ENCODE data around the gene EIF4G1. TPM values are rescaled to one million over a fixed set of nuclear protein-coding genes. Genes with fewer than 3 reads are reported as not detected.

The EIF4G1 gene
- total RNA-seq, 1 experiment from 2014 or later, result 496 TPM

DNA sequence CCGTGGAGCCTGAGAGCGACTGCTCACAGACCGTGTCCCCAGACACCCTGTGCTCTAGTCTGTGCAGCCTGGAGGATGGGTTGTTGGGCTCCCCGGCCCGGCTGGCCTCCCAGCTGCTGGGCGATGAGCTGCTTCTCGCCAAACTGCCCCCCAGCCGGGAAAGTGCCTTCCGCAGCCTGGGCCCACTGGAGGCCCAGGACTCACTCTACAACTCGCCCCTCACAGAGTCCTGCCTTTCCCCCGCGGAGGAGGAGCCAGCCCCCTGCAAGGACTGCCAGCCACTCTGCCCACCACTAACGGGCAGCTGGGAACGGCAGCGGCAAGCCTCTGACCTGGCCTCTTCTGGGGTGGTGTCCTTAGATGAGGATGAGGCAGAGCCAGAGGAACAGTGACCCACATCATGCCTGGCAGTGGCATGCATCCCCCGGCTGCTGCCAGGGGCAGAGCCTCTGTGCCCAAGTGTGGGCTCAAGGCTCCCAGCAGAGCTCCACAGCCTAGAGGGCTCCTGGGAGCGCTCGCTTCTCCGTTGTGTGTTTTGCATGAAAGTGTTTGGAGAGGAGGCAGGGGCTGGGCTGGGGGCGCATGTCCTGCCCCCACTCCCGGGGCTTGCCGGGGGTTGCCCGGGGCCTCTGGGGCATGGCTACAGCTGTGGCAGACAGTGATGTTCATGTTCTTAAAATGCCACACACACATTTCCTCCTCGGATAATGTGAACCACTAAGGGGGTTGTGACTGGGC is 30.3 kb downstream of the EIF4G1 start:
- no TSS peak for BruUV-seq (replicated peaks)
- intact Hi-C loops (cut with micrococcal nuclease), result no loop called here
- Histone ChIP-seq H3K4me1 (ENCODE audit: control insufficient read depth in 1 of 2, insufficient read depth in 2 of 2, low read length in 2 of 2) (peaks cover 9 to 14% of the 10 kb centered on the region in 2 experiments), H3K4me3 (replicated peaks in 1 of 2; ENCODE audit: low read depth in 1 of 2, low read length in 2 of 2) (no peak overlapping the region), H4K20me1 (ENCODE audit: insufficient read depth) (no peaks in the 10 kb centered on the region), H3K9me2 (ENCODE audit: insufficient read depth) (no peaks in the 10 kb centered on the region), H3K4me2 (ENCODE audit: low read length) (no peak overlapping the region), H3K9me3 (ENCODE audit: control insufficient read depth in 1 of 2, insufficient read depth in 1 of 2, low read depth in 1 of 2, low read length in 2 of 2) (no peaks in the 10 kb centered on the region), H3K36me3 (ENCODE audit: control insufficient read depth in 1 of 2, insufficient read depth in 2 of 2, low read length in 2 of 2) (peaks cover 5 to 9% of the 10 kb centered on the region in 2 experiments; a peak in 2 of 4 replicates), H2AFZ (ENCODE audit: low read depth, low read length, poor library complexity, severe bottlenecking) (no peak overlapping the region), H3K9ac (ENCODE audit: low read length) (no peak overlapping the region), H3K79me2 (ENCODE audit: insufficient read depth, low read length) (no peaks in the 10 kb centered on the region), H3K27ac (ENCODE audit: low read depth, low read length) (no peak overlapping the region), H3K27me3 (ENCODE audit: insufficient read depth, low read length) (no peaks in the 10 kb centered on the region)
- POLR2A ChIA-PET, result interaction anchor here (0.6 to 0.7 kb wide), 2 partner anchors 17 to 27 kb away, joined by 3 to 6 read pairs; no protein-coding TSS in a partner anchor
- TF ChIP-seq SRF (IDR thresholded peaks at IDR 0.05; ENCODE audit: low read depth), result no peak
- TF ChIP-seq ZBTB33 (IDR thresholded peaks at IDR 0.05; ENCODE audit: extremely low read depth, insufficient replicate concordance, low read length), result no peak
- TF ChIP-seq ZNF274 (IDR thresholded peaks at IDR 0.05; ENCODE audit: low read depth, low read length), result no peak
- no peak for TF ChIP-seq TCF7L2 (IDR thresholded peaks at IDR 0.05; ENCODE audit: borderline replicate concordance, extremely low read depth, insufficient read depth, insufficient read length)
- no peak for TF ChIP-seq JUND (IDR thresholded peaks at IDR 0.05)
- TF ChIP-seq ELF1 (IDR thresholded peaks at IDR 0.05; ENCODE audit: borderline replicate concordance, low read depth), result no peak
- no peak for TF ChIP-seq POLR2AphosphoS5 (IDR thresholded peaks at IDR 0.05; ENCODE audit: low read depth, low read length)
- TF ChIP-seq, protein P1, sequence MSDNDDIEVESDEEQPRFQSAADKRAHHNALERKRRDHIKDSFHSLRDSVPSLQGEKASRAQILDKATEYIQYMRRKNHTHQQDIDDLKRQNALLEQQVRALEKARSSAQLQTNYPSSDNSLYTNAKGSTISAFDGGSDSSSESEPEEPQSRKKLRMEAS (IDR thresholded peaks at IDR 0.05), result no peak
- no peak for TF ChIP-seq CBX3 (IDR thresholded peaks at IDR 0.05; ENCODE audit: low read depth)
- TF ChIP-seq YY1 (IDR thresholded peaks at IDR 0.05; ENCODE audit: extremely low read depth, insufficient replicate concordance, low read depth, low read length), result no peak
- no peak for DNase-seq (ENCODE audit: low read depth, low spot score)
- CTCF ChIA-PET, result interaction anchor here (0.9 to 1.5 kb wide), 7 partner anchors 8 to 449 kb away, joined by 3 to 7 read pairs (median 4); partner anchors contain the start of genes FAM131A and POLR2H
- RAD21 ChIA-PET (ENCODE audit: low non-redundant PET in 1 of 2, low total read pairs in 2 of 2, uncharacterized antibody in 2 of 2, unreplicated experiment in 2 of 2), result no interaction called here
- no peak for ATAC-seq

Data from HCT116 (cell line).